ENCODE data around the gene SLX4. TPM values are rescaled to one million over a fixed set of nuclear protein-coding genes. Genes with fewer than 3 reads are reported as not detected.

SLX4 gene
- total RNA-seq, 1 experiment from 2014 or later: 4.6 TPM

- DNase-seq (ENCODE audit: low read depth): no peak
Observed at GRCh38 chr16:3553138-3553923, 58.1 kb downstream of the SLX4 start.

DNA sequence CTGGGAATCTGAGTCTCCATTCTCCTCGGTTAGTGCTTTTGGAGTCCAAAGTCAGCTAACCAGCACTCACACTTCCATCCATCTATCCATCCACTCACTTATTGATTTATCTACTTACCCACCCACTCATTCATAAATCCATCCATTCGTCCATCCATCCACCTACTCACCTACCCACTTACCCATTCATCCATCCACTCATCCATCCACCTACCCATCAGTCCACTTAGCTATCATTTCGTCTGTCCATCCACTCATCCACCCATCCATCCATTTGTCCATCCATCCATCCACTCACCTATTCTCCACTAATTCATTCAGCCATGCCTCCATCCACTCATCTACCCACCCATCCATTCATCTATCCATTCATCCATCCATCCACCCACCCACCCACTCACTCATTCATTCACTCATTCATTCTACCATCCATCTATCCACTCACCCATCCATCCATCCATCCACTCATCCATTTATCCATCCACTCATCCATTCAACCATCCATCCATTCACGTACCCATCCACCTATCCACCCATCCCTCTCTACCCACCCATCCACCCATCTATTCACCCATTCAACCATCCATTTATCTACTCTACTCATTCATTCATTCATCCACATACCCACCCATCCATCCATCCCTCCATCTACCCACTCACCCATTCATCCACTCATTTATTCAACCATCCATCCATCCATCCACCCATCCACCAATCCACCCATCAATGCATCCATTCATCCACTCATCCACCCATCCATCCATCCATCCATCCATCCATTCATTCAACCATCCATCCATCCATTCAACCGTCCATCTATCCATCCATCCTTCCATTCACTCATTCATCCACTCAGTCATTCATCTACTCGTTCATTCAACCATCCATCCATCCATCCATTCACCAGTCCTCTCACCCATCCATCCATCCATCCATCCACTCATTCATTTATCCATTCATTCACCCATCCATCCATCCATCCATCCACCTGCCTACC is 60.3 kb downstream of the SLX4 start:
- no peak for DNase-seq (ENCODE audit: low read depth)

DNA sequence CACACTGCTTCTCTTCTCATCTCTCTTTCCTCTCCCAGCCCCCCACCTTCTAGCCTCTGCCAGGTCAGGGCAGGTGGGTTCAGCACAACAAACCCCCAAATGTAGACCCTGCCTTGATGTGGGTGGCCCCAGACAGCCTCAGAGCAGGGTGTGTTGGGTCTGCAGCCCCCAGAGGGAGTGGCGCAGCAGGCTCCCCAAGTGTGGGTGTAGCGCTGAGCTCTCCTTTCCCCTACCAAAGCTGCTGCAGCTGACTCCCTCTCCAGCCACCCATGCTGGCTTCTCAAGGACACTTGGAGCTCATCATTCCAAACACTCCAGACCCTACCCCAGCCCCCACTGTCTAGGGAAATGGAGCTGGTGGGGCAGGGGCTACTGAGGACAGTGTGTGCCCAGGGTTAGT is 61.5 kb downstream of the SLX4 start:
- DNase-seq (ENCODE audit: low read depth): no peak

GRCh38 chr16:3548859-3549258 is 62.5 kb downstream of the SLX4 start:
- DNase-seq (ENCODE audit: low read depth): no peak

GRCh38 chr16:3548445-3548844 is 63.0 kb downstream of the SLX4 start:
- DNase-seq (ENCODE audit: low read depth): no peak

GRCh38 chr16:3546986-3547682 is 64.3 kb downstream of the SLX4 start:
- no peak for DNase-seq (ENCODE audit: low read depth)

GRCh38 chr16:3542601-3543373 is 68.6 kb downstream of the SLX4 start:
- no peak for DNase-seq (ENCODE audit: low read depth)

DNA sequence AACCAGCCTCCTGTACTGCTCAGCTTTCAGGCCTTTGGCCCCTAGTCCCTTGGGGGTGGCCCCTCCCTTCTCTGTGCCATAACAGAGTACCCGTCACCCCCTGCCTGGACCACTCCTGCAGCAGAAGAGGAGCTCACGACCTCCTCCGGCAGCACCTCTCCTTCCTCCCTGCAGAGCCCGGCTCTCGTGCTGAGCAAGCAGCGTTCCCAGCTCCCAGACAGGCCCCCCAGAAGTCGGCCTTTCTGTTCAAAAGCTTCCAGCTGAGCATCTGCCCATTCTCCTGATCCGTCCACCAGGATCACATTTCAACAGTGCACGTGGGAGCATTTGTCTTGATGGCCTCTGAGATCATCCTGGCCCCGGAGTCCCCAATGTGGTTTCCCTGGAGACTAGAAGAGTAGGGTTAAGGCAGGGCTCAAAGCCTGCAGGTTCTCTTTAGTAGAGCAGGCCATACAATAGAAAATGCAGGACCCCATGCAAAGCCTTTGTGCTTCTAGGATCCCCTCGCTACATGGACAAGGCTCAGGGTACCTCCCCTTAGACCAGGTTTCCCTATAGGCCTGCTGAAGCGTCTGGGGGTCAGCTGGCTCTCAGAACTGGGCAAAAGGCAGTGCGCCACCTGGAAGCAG is 69.8 kb downstream of the SLX4 start:
- DNase-seq (ENCODE audit: low read depth): no peak

- no peak for DNase-seq (ENCODE audit: low read depth)
Observed at GRCh38 chr16:3538222-3538621, 73.2 kb downstream of the SLX4 start.

- DNase-seq (ENCODE audit: low read depth): no peak
Observed at GRCh38 chr16:3536851-3537250, 74.6 kb downstream of the SLX4 start.

DNA sequence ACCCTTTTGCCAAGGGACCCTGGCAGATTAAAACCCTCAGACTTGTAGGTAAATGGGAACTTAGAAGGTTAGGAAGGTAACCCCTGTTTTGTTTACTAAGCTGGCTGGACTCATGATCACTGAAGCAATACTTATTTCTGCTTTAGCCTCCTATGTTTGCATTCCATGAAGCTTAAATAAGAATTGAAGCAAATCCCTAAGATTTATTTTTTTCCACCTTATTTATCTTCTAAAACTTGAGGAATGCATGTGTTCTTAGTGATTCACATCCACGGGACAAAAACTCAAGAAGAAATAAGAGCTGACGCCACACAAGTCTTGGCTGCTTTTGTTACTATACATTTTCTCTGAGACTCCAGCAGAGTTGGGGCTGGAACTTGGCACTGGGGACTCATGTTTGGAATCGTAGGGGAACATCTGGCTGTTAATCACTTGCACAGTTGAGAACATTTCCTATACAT is 75.1 kb downstream of the SLX4 start:
- no peak for DNase-seq (ENCODE audit: low read depth)

DNA sequence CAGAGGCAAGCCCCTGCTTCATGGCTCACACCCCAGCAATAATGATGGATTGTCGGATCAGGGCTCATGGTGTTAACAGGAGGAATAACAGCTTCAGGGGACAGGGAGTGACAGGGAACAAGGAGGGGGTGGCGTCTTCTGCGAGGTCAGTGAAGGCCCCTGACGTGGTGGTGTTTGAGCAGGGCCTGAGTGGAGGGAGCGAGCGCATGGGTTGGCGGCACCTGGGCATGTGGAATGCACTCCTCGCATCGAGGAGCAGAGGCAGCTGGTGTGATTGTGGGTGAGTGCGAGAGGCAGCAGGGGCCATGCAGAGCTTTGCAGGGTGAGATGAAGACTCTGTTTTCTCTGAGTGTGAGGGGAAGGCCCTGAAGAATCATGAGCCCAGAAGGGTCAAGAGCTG is 77.3 kb downstream of the SLX4 start:
- DNase-seq (ENCODE audit: low read depth): no peak

DNA sequence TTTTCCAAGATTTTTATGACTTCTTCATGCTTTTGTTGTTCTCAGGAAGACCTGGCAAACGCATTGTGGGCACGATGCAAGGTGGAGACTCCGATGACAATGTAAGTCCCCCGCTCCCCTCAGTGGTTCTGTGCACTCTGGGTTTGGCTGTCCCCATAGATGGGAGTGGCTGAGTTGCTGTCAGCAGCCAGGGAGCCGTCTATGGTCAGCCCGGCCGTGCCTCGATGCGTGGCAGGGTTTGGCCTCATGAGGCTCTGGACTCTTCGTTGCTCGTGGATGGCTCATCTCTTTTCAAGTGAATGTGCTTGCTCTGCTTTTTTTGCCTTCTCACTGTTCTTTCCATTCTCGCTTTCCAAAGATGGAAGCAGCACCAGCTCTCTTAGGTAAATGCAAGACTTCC is 78.7 kb downstream of the SLX4 start:
- DNase-seq (ENCODE audit: low read depth): no peak

Other genes with a start within 250 kb of the SLX4 start
- 13.5 and 15.3 TPM in 2 replicates for gene ZSCAN32, start 210.6 kb downstream of the SLX4 start, total RNA-seq (2014; rRNA removed; shearing (Covaris generic))
- gene ZNF174, start 210.4 kb downstream of the SLX4 start, total RNA-seq (2014; rRNA removed; shearing (Covaris generic)): 9.7 and 15.1 TPM in 2 replicates
- 1.4 and 2.1 TPM in 2 replicates for gene ZNF597, start 168.1 kb downstream of the SLX4 start, total RNA-seq (2014; rRNA removed; shearing (Covaris generic))
- gene NAA60, start 167.9 kb downstream of the SLX4 start, total RNA-seq (2014; rRNA removed; shearing (Covaris generic)): 11.9 and 23.5 TPM in 2 replicates
- not detected in 2 replicates for gene C16orf90, start 116.1 kb downstream of the SLX4 start, total RNA-seq (2014; rRNA removed; shearing (Covaris generic))
- 8.7 and 14.2 TPM in 2 replicates for gene CLUAP1, start 110.6 kb downstream of the SLX4 start, total RNA-seq (2014; rRNA removed; shearing (Covaris generic))
- gene NLRC3, start 34.2 kb downstream of the SLX4 start, total RNA-seq (2014; rRNA removed; shearing (Covaris generic)): under 0.01 and 0.11 TPM in 2 replicates
- 6.3 and 8.1 TPM in 2 replicates for gene DNASE1, start 43.1 kb upstream of the SLX4 start, total RNA-seq (2014; rRNA removed; shearing (Covaris generic))
- gene TRAP1, start 105.9 kb upstream of the SLX4 start, total RNA-seq (2014; rRNA removed; shearing (Covaris generic)): 149 and 171 TPM in 2 replicates

All from HT1080 (cell line).